ENCODE data around the gene PSMF1. TPM values are rescaled to one million over a fixed set of nuclear protein-coding genes. Genes with fewer than 3 reads are reported as not detected.

The PSMF1 gene
- total and polyA plus RNA-seq, 9 of the 15 experiments (the other 6 are each of a cell fraction or from before 2014, with no cell fraction given) = 8.5 to 192 (median 33.2) TPM

DNA sequence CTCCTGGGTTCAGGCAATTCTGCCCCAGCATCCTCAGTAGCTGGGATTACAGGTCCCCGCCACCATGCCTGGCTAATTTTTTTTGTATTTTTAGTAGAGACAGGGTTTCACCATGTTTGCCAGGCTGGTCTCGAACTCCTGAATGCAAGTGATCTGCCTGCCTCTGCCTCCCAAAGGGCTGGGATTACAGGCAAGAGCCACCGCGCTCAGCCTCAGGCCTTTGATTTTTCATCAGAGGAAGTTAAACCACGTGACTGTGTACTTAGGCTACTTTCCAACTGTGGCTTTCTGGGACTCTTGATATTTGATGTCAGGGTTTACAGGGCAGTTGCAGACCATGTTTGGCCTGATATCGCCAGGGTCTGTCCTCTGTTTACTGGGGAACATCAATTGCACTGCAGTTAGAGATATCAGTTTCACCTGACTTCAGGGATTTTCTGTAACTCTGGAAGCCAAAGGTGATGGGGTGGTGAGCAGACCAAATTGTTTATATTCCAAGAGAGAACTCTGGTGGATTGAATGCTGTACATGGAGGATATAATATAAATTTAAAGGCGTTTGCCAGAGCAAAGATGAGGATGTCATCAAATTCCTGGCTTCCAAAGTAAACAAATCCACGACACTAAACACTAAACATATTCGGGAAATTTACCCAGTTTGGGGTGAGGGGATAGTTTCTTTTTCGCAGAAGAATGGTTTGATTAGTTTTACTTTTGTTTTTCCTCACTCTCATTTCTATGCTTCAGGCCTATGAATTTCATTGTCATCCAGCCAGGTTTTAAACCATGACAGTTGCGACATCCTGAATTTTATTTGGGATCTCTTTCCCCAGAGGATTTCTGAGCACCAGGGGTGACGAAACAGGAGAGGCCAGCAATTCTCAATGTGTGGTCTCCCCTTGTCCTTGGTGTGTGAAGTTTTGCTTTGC is 4.2 kb downstream of the PSMF1 start (continued):
- TF ChIP-seq, protein P1, sequence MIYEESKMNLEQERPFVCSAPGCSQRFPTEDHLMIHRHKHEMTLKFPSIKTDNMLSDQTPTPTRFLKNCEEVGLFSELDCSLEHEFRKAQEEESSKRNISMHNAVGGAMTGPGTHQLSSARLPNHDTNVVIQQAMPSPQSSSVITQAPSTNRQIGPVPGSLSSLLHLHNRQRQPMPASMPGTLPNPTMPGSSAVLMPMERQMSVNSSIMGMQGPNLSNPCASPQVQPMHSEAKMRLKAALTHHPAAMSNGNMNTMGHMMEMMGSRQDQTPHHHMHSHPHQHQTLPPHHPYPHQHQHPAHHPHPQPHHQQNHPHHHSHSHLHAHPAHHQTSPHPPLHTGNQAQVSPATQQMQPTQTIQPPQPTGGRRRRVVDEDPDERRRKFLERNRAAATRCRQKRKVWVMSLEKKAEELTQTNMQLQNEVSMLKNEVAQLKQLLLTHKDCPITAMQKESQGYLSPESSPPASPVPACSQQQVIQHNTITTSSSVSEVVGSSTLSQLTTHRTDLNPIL (CRISPR knock-in tag; IDR thresholded peaks at IDR 0.05) = no peak
- TF ChIP-seq HNRNPK (IDR thresholded peaks at IDR 0.05; ENCODE audit: low read depth, low read length, poor library complexity, severe bottlenecking) = no peak
- no peak for TF ChIP-seq ZNF121 (CRISPR knock-in tag; conservative IDR thresholded peaks at IDR 0.05)
- TF ChIP-seq ZNF395 (CRISPR knock-in tag; IDR thresholded peaks at IDR 0.05) = no peak
- no peak for TF ChIP-seq POLR2A (conservative IDR thresholded peaks at IDR 0.05)
- TF ChIP-seq ZNF239 (CRISPR knock-in tag; IDR thresholded peaks at IDR 0.05) = no peak; the same call in 1 of the 2 replicates
- TF ChIP-seq SRF (CRISPR knock-in tag; IDR thresholded peaks at IDR 0.05) = peak in 1 of 2 experiments; percentile 92; a peak in 2 of 4 replicates
- no peak for TF ChIP-seq ZNF780A (CRISPR knock-in tag; IDR thresholded peaks at IDR 0.05)
- TF ChIP-seq IFI16 (CRISPR knock-in tag; IDR thresholded peaks at IDR 0.05) = no peak
- no peak for TF ChIP-seq CHD7 (IDR thresholded peaks at IDR 0.05; ENCODE audit: low read depth, low read length)
- TF ChIP-seq TGIF2 (CRISPR knock-in tag; IDR thresholded peaks at IDR 0.05) = no peak
